Measurements from ENCODE around the gene AZI2. TPM values are rescaled to one million over a fixed set of nuclear protein-coding genes. Genes with fewer than 3 reads are reported as not detected.

AZI2 gene
- 64.9 and 119 TPM in 2 replicates for total RNA-seq

GRCh38 chr3:28348629-28349468, at the start of gene AZI2, which contains the start of gene ZCWPW2:
Gene AZI2, minus strand, starts transcription at chr3:28348824. Its CDS starts 8,207 bp downstream, at chr3:28340617.
Gene ZCWPW2, plus strand, starts transcription at chr3:28348721. Its CDS starts 64,348 bp downstream, at chr3:28413069.

Other genes starting within 250 kb of the AZI2 start
- 4.6 and 6.0 TPM in 2 replicates for gene CMC1, start 107.2 kb downstream of the AZI2 start, total RNA-seq
- under 0.01 and 0.38 TPM in 2 replicates for gene ZCWPW2, start 103 bp downstream of the AZI2 start, total RNA-seq

All from vein endothelial cell (primary cell).